Measurements from ENCODE around the gene STOX2.

Gene STOX2

DNA sequence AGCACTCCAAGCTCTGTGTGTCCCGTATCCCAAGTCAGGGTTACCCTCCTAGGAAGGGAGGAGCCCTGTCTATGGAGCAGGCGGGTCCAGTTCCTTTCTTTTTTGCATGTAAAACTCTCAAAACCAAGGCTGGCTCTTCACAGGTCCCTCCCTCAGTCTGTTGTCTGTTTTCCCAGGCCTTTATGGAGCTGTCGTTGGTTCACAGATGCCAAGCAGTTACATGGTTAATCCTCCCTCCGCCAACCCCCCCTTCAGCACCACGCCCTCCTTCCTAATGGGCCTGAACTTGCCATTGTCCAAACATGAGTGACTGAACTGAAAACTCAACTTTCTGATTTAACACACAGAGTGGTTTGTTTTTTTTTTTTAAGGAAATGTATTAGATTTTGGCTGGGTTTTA, 148.3 kb downstream of the STOX2 start:
- H3K27ac ChIP-seq (ENCODE audit: low read depth, low read length, severe bottlenecking), result no peak overlapping the region
- no peaks in the 10 kb centered on the region for H3K4me1 ChIP-seq (ENCODE audit: control insufficient read depth, insufficient read depth, low read length, poor library complexity, severe bottlenecking)
- no peaks in the 10 kb centered on the region for H3K9me3 ChIP-seq (ENCODE audit: control insufficient read depth, low read length)
- H3K36me3 ChIP-seq (ENCODE audit: control insufficient read depth, insufficient read depth, low read length), result no peaks in the 10 kb centered on the region
- H3K4me3 ChIP-seq (ENCODE audit: extremely low read depth, insufficient read depth, low read length, poor library complexity, severe bottlenecking), result no peak overlapping the region
- WGBS, 2 experiments (ENCODE audit: insufficient coverage in 2 of 2), result 82 to 85% methylated on average over 3 of the region's 5 CpGs

DNA sequence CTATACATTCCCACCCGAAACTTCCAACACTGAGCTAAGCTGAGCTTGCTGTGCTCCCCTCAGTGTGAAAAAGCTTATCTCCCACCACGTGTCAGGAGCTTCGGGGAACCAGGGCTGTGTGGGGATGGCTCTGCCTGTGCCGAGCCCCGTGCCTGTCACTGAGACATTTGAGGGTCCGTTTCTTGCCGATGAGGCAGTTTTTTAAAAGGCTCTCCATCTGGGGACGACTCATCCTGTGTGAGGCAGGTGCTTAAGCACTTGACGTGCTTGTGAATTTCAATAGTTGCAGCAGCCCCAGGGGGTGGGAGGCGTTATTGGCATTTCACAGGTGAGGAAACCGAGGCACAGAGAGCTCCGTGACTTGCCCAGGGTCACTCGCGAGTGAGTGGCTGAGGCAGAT, 151.8 kb downstream of the STOX2 start:
- Histone ChIP-seq H3K4me1 (ENCODE audit: control insufficient read depth, insufficient read depth, low read length, poor library complexity, severe bottlenecking) (no peaks in the 10 kb centered on the region), H3K36me3 (ENCODE audit: control insufficient read depth, insufficient read depth, low read length) (no peaks in the 10 kb centered on the region), H3K9me3 (ENCODE audit: control insufficient read depth, low read length) (no peaks in the 10 kb centered on the region), H3K4me3 (ENCODE audit: extremely low read depth, insufficient read depth, low read length, poor library complexity, severe bottlenecking) (no peak overlapping the region), H3K27ac (ENCODE audit: low read depth, low read length, severe bottlenecking) (no peak overlapping the region)
- 71 to 83% methylated on average over 11 of the region's 14 CpGs for WGBS, 2 experiments (ENCODE audit: insufficient coverage in 2 of 2)

DNA sequence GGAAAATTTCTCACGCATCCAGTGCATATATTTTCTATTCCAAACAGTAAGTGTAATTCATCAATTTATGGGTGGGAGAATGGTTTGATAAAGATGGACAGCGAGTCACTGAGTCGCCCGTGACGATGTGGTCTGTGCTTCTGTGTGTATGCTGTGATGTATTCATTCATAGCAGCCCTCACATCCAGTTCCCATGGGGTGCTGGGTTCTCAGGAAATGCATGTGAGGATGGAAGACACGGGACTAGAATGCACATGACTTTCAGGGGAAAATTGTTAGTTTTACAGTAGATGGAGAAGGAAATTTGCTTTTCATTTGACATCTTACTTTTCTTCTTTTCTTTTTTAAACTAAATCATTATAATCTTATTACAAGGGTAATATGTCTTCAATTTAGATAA, 152.9 kb downstream of the STOX2 start:
- Histone ChIP-seq H3K27ac (ENCODE audit: low read depth, low read length, severe bottlenecking) (no peak overlapping the region), H3K4me1 (ENCODE audit: control insufficient read depth, insufficient read depth, low read length, poor library complexity, severe bottlenecking) (no peaks in the 10 kb centered on the region), H3K4me3 (ENCODE audit: extremely low read depth, insufficient read depth, low read length, poor library complexity, severe bottlenecking) (no peak overlapping the region), H3K9me3 (ENCODE audit: control insufficient read depth, low read length) (no peaks in the 10 kb centered on the region), H3K36me3 (ENCODE audit: control insufficient read depth, insufficient read depth, low read length) (no peaks in the 10 kb centered on the region)
- WGBS, 2 experiments (ENCODE audit: insufficient coverage in 2 of 2), result 100% methylated on average over 4 of the region's 6 CpGs; no CpG with 5 or more reads in 1 of the 2 experiments

DNA sequence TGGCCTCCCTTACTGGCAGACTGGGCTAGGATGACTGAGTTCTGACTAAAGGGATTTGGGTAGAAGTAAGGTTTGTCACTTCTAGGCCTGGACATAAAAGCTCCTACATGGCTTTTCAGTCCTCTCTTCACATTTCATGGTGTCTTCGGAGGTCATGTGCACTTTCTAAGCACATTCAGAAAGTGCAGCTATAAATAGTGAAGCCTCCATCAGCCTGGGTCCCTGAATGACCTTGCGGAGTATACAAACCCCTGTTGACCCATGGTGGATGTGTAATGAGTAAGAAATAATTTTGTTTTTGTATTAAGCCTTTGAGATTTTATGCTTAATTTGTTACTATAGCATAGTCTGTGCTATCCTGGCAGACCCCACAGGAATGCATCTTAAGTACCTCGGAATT, 154.0 kb downstream of the STOX2 start:
- Histone ChIP-seq H3K9me3 (ENCODE audit: control insufficient read depth, low read length) (no peaks in the 10 kb centered on the region), H3K36me3 (ENCODE audit: control insufficient read depth, insufficient read depth, low read length) (no peaks in the 10 kb centered on the region), H3K27ac (ENCODE audit: low read depth, low read length, severe bottlenecking) (no peak overlapping the region), H3K4me1 (ENCODE audit: control insufficient read depth, insufficient read depth, low read length, poor library complexity, severe bottlenecking) (no peaks in the 10 kb centered on the region), H3K4me3 (ENCODE audit: extremely low read depth, insufficient read depth, low read length, poor library complexity, severe bottlenecking) (no peak overlapping the region)
- 93 to 95% methylated on average over 2 of the region's 3 CpGs for WGBS, 2 experiments (ENCODE audit: insufficient coverage in 2 of 2)

DNA sequence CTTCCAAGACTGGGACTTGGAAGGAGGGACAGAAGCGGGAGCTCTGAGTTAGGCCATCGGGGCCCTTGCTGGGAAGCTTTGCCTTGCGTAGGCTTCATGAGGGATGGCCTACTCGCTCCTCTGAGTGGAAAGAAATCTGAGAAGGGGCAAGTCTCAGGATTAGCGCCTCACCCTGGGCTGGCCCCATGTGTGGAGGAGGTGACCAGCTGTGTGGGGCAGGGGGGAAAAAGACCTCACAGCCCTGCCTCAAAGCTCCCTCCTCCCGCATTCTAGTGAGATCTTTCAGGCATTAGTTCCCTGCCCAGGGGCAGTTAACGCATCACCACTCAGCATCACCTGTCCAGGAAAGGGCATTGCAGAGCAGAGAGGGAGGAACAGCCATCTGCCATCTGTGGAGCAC, 156.5 kb downstream of the STOX2 start:
- Histone ChIP-seq H3K4me1 (ENCODE audit: control insufficient read depth, insufficient read depth, low read length, poor library complexity, severe bottlenecking) (no peaks in the 10 kb centered on the region), H3K4me3 (ENCODE audit: extremely low read depth, insufficient read depth, low read length, poor library complexity, severe bottlenecking) (no peak overlapping the region), H3K27ac (ENCODE audit: low read depth, low read length, severe bottlenecking) (no peak overlapping the region), H3K36me3 (ENCODE audit: control insufficient read depth, insufficient read depth, low read length) (no peaks in the 10 kb centered on the region), H3K9me3 (ENCODE audit: control insufficient read depth, low read length) (no peaks in the 10 kb centered on the region)
- 77 to 90% methylated on average over 2 to 3 of the region's 7 CpGs for WGBS, 2 experiments (ENCODE audit: insufficient coverage in 2 of 2)

DNA sequence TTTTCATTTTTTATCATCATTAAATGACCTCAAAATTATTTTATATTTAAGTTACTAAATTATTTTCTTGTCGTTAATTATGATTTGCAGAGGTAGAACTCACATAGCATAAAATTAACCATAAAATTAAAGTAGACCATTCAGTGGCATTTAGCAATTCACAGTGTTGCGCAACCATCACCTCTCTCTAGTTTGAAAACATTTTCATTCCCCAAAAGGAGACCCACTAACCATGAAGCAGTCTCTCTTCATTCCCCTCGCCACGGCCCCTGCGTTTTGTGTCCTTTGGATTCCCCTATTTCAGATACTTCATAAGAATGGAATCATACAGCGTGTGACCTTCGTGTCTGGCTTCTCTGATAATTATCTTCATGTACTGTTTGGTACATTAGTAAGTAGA, 157.7 kb downstream of the STOX2 start:
- Histone ChIP-seq H3K4me3 (ENCODE audit: extremely low read depth, insufficient read depth, low read length, poor library complexity, severe bottlenecking) (no peak overlapping the region), H3K9me3 (ENCODE audit: control insufficient read depth, low read length) (no peaks in the 10 kb centered on the region), H3K36me3 (ENCODE audit: control insufficient read depth, insufficient read depth, low read length) (no peaks in the 10 kb centered on the region), H3K4me1 (ENCODE audit: control insufficient read depth, insufficient read depth, low read length, poor library complexity, severe bottlenecking) (no peaks in the 10 kb centered on the region), H3K27ac (ENCODE audit: low read depth, low read length, severe bottlenecking) (no peak overlapping the region)
- WGBS, 2 experiments (ENCODE audit: insufficient coverage in 2 of 2), result 85 to 94% methylated on average over 4 of the region's 7 CpGs

DNA sequence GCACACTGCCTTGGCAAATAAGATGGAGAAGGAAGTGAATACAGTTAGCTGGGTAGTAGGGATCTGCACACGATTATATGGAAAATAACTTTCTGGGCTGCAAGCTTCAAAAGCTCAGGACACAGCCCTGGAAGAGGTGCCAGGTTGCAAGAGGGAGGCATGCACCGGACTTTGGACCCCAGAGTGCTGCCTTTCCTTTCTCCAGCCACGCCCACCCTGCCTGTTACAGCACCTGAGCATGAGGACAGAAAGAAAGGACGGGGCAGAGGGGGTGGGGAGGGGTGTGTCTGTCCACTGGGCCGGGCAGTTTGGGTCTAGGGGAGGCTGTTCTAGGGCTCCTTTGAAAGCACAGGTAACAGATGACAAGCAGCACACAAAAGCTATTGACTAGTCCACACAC, 159.8 kb downstream of the STOX2 start:
- Histone ChIP-seq H3K36me3 (ENCODE audit: control insufficient read depth, insufficient read depth, low read length) (no peaks in the 10 kb centered on the region), H3K4me3 (ENCODE audit: extremely low read depth, insufficient read depth, low read length, poor library complexity, severe bottlenecking) (no peak overlapping the region), H3K4me1 (ENCODE audit: control insufficient read depth, insufficient read depth, low read length, poor library complexity, severe bottlenecking) (no peaks in the 10 kb centered on the region), H3K27ac (ENCODE audit: low read depth, low read length, severe bottlenecking) (no peak overlapping the region), H3K9me3 (ENCODE audit: control insufficient read depth, low read length) (no peaks in the 10 kb centered on the region)
- WGBS, 2 experiments (ENCODE audit: insufficient coverage in 2 of 2), result 87 to 88% methylated on average over 2 to 3 of the region's 5 CpGs

DNA sequence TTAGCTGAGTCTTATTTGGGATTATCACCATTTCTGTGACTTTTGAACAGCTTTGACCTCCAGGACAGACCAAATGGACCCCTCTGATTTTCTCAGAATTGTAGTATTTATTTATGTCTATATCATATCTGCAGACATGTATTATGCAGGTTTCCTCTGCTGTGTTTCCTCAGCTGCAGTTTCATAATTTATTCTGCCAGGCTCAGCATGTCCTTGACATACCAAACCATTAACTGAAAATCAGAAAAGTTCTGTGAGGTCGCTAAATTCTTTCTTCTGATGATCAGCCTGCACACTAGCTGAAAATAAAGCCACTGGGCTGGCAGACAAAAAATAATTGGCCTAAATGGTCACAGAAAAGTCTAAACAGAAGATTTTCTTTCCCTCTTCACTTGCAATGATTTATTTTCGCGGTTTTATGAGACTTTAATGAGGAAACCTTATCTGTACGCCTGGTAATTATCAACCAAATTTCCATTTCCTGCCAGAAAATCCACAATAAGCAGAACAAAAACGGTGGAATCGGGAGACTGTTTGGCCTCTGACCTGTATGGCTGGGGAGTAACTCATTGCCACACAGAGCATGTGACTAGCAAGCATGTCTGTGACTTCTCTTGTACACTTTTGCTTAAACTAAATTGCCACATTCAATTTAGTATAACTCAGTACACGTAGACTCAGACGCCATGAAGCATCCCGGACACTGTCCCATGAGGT, 161.6 kb downstream of the STOX2 start:
- Histone ChIP-seq H3K36me3 (ENCODE audit: control insufficient read depth, insufficient read depth, low read length) (no peaks in the 10 kb centered on the region), H3K4me1 (ENCODE audit: control insufficient read depth, insufficient read depth, low read length, poor library complexity, severe bottlenecking) (no peaks in the 10 kb centered on the region), H3K9me3 (ENCODE audit: control insufficient read depth, low read length) (no peaks in the 10 kb centered on the region), H3K27ac (ENCODE audit: low read depth, low read length, severe bottlenecking) (no peak overlapping the region), H3K4me3 (ENCODE audit: extremely low read depth, insufficient read depth, low read length, poor library complexity, severe bottlenecking) (no peak overlapping the region)
- 82 to 93% methylated on average over 5 of the region's 9 CpGs for WGBS, 2 experiments (ENCODE audit: insufficient coverage in 2 of 2)

DNA sequence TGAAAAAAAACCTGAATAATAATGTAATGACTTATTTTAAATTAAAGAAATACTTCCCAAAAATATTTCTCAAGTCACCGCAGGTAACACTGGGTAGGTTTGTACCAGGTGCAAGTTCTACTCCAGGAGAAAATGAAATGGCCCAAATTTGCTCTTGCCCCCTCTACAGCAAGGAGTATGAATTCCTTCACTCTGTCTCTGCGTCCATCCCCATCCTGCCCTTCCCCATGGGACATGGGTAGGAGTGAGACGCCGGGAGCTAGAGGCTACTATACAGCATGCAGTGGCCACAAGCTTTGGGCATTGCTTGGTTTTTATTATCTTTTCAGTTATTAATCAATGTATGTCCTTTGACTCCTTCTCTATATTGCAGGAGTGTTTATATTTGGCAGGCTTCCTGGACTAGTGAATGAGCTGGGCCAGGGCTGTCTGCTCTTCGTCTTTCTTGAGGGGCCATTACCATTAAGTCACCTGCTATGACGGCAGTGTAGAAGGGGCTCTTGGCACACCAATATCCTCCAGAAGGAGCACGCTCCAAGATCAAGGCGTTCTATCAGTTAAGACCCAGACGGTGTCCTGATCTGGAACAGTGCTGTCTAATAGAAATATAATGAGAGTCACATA, 162.9 kb downstream of the STOX2 start:
- H3K4me3 ChIP-seq (ENCODE audit: extremely low read depth, insufficient read depth, low read length, poor library complexity, severe bottlenecking), result no peak overlapping the region
- WGBS, 2 experiments (ENCODE audit: insufficient coverage in 2 of 2), result 29 to 70% methylated on average over 2 to 5 of the region's 9 CpGs
- H3K27ac ChIP-seq (ENCODE audit: low read depth, low read length, severe bottlenecking), result no peak overlapping the region
- no peaks in the 10 kb centered on the region for H3K4me1 ChIP-seq (ENCODE audit: control insufficient read depth, insufficient read depth, low read length, poor library complexity, severe bottlenecking)
- H3K36me3 ChIP-seq (ENCODE audit: control insufficient read depth, insufficient read depth, low read length), result no peaks in the 10 kb centered on the region
- no peaks in the 10 kb centered on the region for H3K9me3 ChIP-seq (ENCODE audit: control insufficient read depth, low read length)
